K562 (cell line): Measurements from ENCODE around the gene SMARCB1. TPM values are rescaled to one million over a fixed set of nuclear protein-coding genes. Genes with fewer than 3 reads are reported as not detected.

ENCODE experiments used
- ATAC-seq: fragments of 200-7000 bp; cut with Tn5 transposase; 3 replicates; pipeline ENCODE4 v1.9.1; 2020; ENCODE audit warnings: moderate library complexity
- BruUV-seq: library from RNA; stranded (reverse); fragments of 400-500 nt; replicated peaks from 2 replicates; lab custom pipeline; 2021; lab: Mats Ljungman, UMichigan
- CTCF ChIA-PET: fragments of 300-600 bp; formaldehyde crosslinking; extraction: SDS; loops from one replicate; lab custom pipeline; 2021; ENCODE audit warnings: low intra/inter-chr PET ratio; lab: Yijun Ruan, JAX
- POLR2A ChIA-PET: fragments of 300-600, 350-650 bp; sonication (Branson Sonifier 250); formaldehyde crosslinking; extraction: SDS; loops from one replicate; lab custom pipeline; 2021; ENCODE audit warnings: antibody characterized with exemption, inconsistent platforms; lab: Yijun Ruan, JAX
- DNase-seq, 4 experiments: peaks; one replicate each; pipeline versions ENCODE4 v3.0.0 to v3.0.0-alpha.2; 2011 to 2018; ENCODE audit warnings: low spot score in 3 of 4, mixed read lengths in 3 of 4; ENCODE audit errors: extremely low read depth in 1 of 4
- FAIRE-seq: peaks from 2 replicates; lab custom pipeline; 2011; peaks lifted over from hg19 to GRCh38; lab: Jason Lieb, UNC
- H2AFZ ChIP-seq: 2 replicates; pipeline ENCODE4 v1.6.0; 2011; ENCODE audit warnings: low read depth, low read length, control low read depth, inconsistent platforms
- H3K27ac ChIP-seq: fragments of 200-600 bp; 3 replicates; pipeline ENCODE4 v1.8.0; 2011; ENCODE audit warnings: low read depth, mild to moderate bottlenecking, control low read depth, inconsistent platforms, low read length, moderate library complexity, mixed read lengths; ENCODE audit errors: extremely low read depth
- H3K27me3 ChIP-seq, 2 experiments: fragments of 300-600 bp in 1 of 2; 2 replicates in 1 of 2; 3 replicates in 1 of 2; pipeline versions ENCODE4 v1.6.0 to v1.8.0; 2011; ENCODE audit warnings: inconsistent platforms in 2 of 2, low read length in 2 of 2, mild to moderate bottlenecking in 1 of 2, mixed read lengths in 1 of 2, moderate library complexity in 1 of 2; ENCODE audit not compliant: control insufficient read depth in 2 of 2, insufficient read depth in 2 of 2
- H3K36me3 ChIP-seq: fragments of 300-600 bp; 3 replicates; pipeline ENCODE4 v1.8.0; 2011; ENCODE audit warnings: mild to moderate bottlenecking, low read length, inconsistent platforms; ENCODE audit not compliant: control insufficient read depth, insufficient read depth
- H3K4me1 ChIP-seq, 2 experiments: fragments of 200-600 bp in 1 of 2; replicated peaks in 1 of 2; 2 replicates in 1 of 2; 3 replicates in 1 of 2; pipeline versions ENCODE4 v1.5.1 to v1.8.0; 2011; ENCODE audit warnings: inconsistent platforms in 2 of 2, low read length in 2 of 2, mild to moderate bottlenecking in 1 of 2, mixed read lengths in 1 of 2, moderate library complexity in 1 of 2; ENCODE audit not compliant: control insufficient read depth in 2 of 2, insufficient read depth in 2 of 2
- H3K4me2 ChIP-seq: 2 replicates; pipeline ENCODE4 v1.6.1; 2011; ENCODE audit warnings: low read length, control low read depth, inconsistent platforms, mixed read lengths; ENCODE audit not compliant: insufficient read depth
- H3K4me3 ChIP-seq: fragments of 200-600 bp; sonication (generic), shearing (Covaris generic); 2 replicates; pipeline ENCODE4 v1.5.1; 2016; ENCODE audit warnings: control low read depth, inconsistent platforms
- H3K79me2 ChIP-seq: fragments of 200-600 bp; 3 replicates; pipeline ENCODE4 v1.8.0; 2011; ENCODE audit warnings: low read length, inconsistent platforms; ENCODE audit not compliant: control insufficient read depth, insufficient read depth
- H3K9ac ChIP-seq, 2 experiments: 2 replicates each; pipeline versions ENCODE4 v1.6.0 to v1.6.1; 2011; ENCODE audit warnings: low read depth in 2 of 2, low read length in 2 of 2, control low read depth in 1 of 2, inconsistent platforms in 1 of 2, mild to moderate bottlenecking in 1 of 2, mixed read lengths in 1 of 2; ENCODE audit not compliant: insufficient read depth in 1 of 2
- H3K9me1 ChIP-seq: one replicate; pipeline ENCODE4 v1.6.0; 2011; ENCODE audit warnings: inconsistent platforms, mild to moderate bottlenecking, low read length, moderate library complexity; ENCODE audit not compliant: control insufficient read depth, insufficient read depth
- H3K9me3 ChIP-seq: replicated peaks from 2 replicates; pipeline ENCODE4 v1.5.1; 2011; ENCODE audit warnings: low read depth, low read length, inconsistent platforms; ENCODE audit not compliant: control insufficient read depth, insufficient read depth
- H4K20me1 ChIP-seq: replicated peaks from 2 replicates; pipeline ENCODE4 v1.6.1; 2011; ENCODE audit warnings: low read length, inconsistent platforms, mixed read lengths; ENCODE audit not compliant: control insufficient read depth, insufficient read depth
- DIDO1 ChIP-seq: fragments of 450-650 bp; IDR thresholded peaks from 2 replicates; pipeline ENCODE4 v1.6.1; 2016; ENCODE audit warnings: low read depth, missing biosample characterization, missing genetic modification characterization
- GATA2 ChIP-seq: sonication (generic); formaldehyde crosslinking; IDR thresholded peaks from 2 replicates; pipeline ENCODE4 v1.4.0; 2020; ENCODE audit warnings: mild to moderate bottlenecking, missing genetic modification reagents
- HEY1 ChIP-seq: fragments of 250-450 bp; sonication (Bioruptor Pico); IDR thresholded peaks from 2 replicates; pipeline ENCODE4 v1.5.0; 2020; ENCODE audit warnings: mild to moderate bottlenecking, moderate library complexity, borderline replicate concordance
- HNRNPUL1 ChIP-seq: fragments of 200-400 bp; formaldehyde crosslinking; IDR thresholded peaks from 2 replicates; pipeline ENCODE4 v1.6.1; 2017; ENCODE audit warnings: low read length
- MTA3 ChIP-seq: fragments of 450-650 bp; formaldehyde crosslinking; IDR thresholded peaks from 2 replicates; pipeline ENCODE4 v1.6.1; 2017; ENCODE audit warnings: mild to moderate bottlenecking, borderline replicate concordance
- POLR2AphosphoS2 ChIP-seq: IDR thresholded peaks from 2 replicates; pipeline ENCODE4 v1.6.1; 2012; ENCODE audit warnings: low read length, improper control_type of control experiment
- PURB ChIP-seq: sonication (generic); formaldehyde crosslinking; IDR thresholded peaks from 2 replicates; pipeline ENCODE4 v1.9.0; 2021; ENCODE audit warnings: low read depth, mild to moderate bottlenecking, missing genetic modification reagents
- RAD21 ChIP-seq, 2 experiments: fragments of 250-450 bp in 1 of 2; fragments of 450-650 bp in 1 of 2; sonication (Bioruptor Pico) in 1 of 2; formaldehyde crosslinking in 1 of 2; IDR thresholded peaks in 1 of 2; conservative IDR thresholded peaks in 1 of 2; 2 replicates each; pipeline versions ENCODE4 v1.4.0 to v1.8.0; 2020 to 2022; ENCODE audit warnings: mild to moderate bottlenecking in 2 of 2, moderate library complexity in 1 of 2
- SAFB ChIP-seq: fragments of 200-400 bp; formaldehyde crosslinking; IDR thresholded peaks from 2 replicates; pipeline ENCODE4 v1.6.1; 2017; ENCODE audit warnings: low read depth, low read length, borderline replicate concordance
- STAT5A ChIP-seq: IDR thresholded peaks from 2 replicates; pipeline ENCODE4 v1.6.1; 2012; ENCODE audit warnings: low read length, inconsistent platforms, borderline replicate concordance
- TAF15 ChIP-seq: fragments of 200-400 bp; formaldehyde crosslinking; IDR thresholded peaks from 2 replicates; pipeline ENCODE4 v1.6.1; 2017; ENCODE audit warnings: mild to moderate bottlenecking, low read depth, low read length, moderate library complexity
- ZFP36 ChIP-seq: fragments of 150-350 bp; IDR thresholded peaks from 2 replicates; pipeline ENCODE4 v1.6.1; 2018; ENCODE audit warnings: low read length, low read depth; ENCODE audit not compliant: partially characterized antibody
- WGBS: fragments of 100-300 bp; shearing (Covaris generic); methylation state at CpG from one replicate; pipeline ENCODE4 v1.1.6; 2016; ENCODE audit warnings: low coverage, mixed read lengths; ENCODE audit not compliant: insufficient coverage; ENCODE audit errors: missing lambda C conversion rate; 5-methylcytosine and 5-hydroxymethylcytosine counted together
- in situ Hi-C: fragments of 300-500 bp; cut with MboI; formaldehyde crosslinking; loops from 4 replicates; pipeline ENCODE4 v1.15.0; 2018; ENCODE audit warnings: inconsistent platforms, mixed read lengths
- intact Hi-C: fragments of 100-400 bp; cut with micrococcal nuclease; formaldehyde crosslinking; loops from 2 replicates; pipeline ENCODE4 v1.14.2; 2022
- polyA plus RNA-seq, 8 experiments: library from polyadenylated mRNA; depleted of rRNA in 4 of 8; stranded (reverse) in 5 of 8; unstranded in 3 of 8; fragments of >200 nt; fragmentation: Nextera tagmentation in 2 of 8; fragmentation: Illumina TruSeq in 1 of 8; extraction: Ambion mirVana in 2 of 8; extraction: Trizol in 1 of 8; gene quantifications; 2 replicates each; pipeline versions ENCODE4 v1.2.1 to v1.2.3, GENCODE V29; 2011 to 2014; ENCODE audit warnings: inconsistent platforms in 1 of 8, missing spikeins in 1 of 8
- total RNA-seq, 7 experiments: library from RNA; depleted of rRNA in 6 of 7; stranded (reverse); fragments of >200 nt in 6 of 7; fragmentation: Illumina TruSeq in 2 of 7; extraction: Trizol in 2 of 7; gene quantifications; 2 replicates each; pipeline versions ENCODE4 v1.2.1 to v1.2.3, GENCODE V29; 2011 to 2021; ENCODE audit warnings: low replicate concordance in 1 of 7
- TF ChIP-seq, protein P1 (sequence below): fragments of 250-450 bp; sonication (Bioruptor Pico); IDR thresholded peaks from 2 replicates; pipeline ENCODE4 v1.5.0; 2022; ENCODE audit warnings: mild to moderate bottlenecking
- TF ChIP-seq, protein P2 (sequence below): fragments of 150-350 bp; IDR thresholded peaks from 2 replicates; pipeline ENCODE4 v1.6.1; 2014; ENCODE audit warnings: low read depth, mild to moderate bottlenecking, low read length, borderline replicate concordance
- TF ChIP-seq, protein P3 (sequence below): fragments of 250-450 bp; sonication (Bioruptor Pico); IDR thresholded peaks from 2 replicates; pipeline ENCODE4 v1.5.0; 2020; ENCODE audit warnings: mild to moderate bottlenecking

Gene SMARCB1
- total and polyA plus RNA-seq, 9 of the 15 experiments (the other 6 are each of a cell fraction or from before 2014, with no cell fraction given) = 1.2 to 113 (median 65.4) TPM

DNA sequence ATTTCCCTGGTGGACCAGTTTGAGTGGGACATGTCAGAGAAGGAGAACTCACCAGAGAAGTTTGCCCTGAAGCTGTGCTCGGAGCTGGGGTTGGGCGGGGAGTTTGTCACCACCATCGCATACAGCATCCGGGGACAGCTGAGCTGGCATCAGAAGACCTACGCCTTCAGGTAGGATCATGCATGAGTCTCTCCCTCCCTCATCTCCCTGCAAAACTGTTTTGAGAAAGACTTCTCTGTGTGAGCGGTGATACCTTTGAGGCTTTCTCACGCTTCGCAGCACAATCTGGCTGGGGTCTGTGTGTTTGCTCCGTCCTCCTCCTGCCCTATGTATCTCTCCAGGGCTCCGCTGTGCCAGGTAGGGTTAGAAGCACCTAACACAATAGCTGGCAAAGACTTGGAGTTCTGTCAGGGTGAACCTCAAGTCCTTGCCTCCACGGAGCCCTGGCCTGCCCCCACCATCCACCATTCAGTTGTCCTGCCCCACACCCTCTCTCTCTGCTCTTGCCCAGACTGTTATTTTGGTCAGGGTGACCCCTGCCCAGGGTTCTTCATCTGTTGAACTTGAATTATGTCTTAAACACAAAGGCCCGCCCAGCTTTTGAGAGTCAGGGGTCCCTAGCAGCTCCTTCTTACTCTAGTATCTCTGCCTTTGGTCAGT lies 38.6 kb downstream of the SMARCB1 start:
- H3K27me3 ChIP-seq = no peaks in the 10 kb centered on the region
- no peak for DNase-seq
- H3K9me1 ChIP-seq = no peaks in the 10 kb centered on the region
- peaks cover 78% of the 10 kb centered on the region; the same call in 2 of the 3 replicates for H3K36me3 ChIP-seq
- ChIA-PET POLR2A (interaction anchor here (0.5 to 0.6 kb wide), 2 partner anchors 12 to 19 kb away, joined by 4 to 5 read pairs; no protein-coding TSS in a partner anchor), CTCF (no interaction called here)
- no peak for ATAC-seq
- H3K4me1 ChIP-seq = no peaks in the 10 kb centered on the region
- no TSS peak for BruUV-seq
- no peak overlapping the region for H2AFZ ChIP-seq
- H3K27ac ChIP-seq = no peak overlapping the region
- in situ Hi-C loops (no loop called here), intact Hi-C loops (no loop called here)
- no peaks in the 10 kb centered on the region for H3K9me3 ChIP-seq
- H3K4me3 ChIP-seq = no peak overlapping the region
- no peak for FAIRE-seq
- H4K20me1 ChIP-seq = no peaks in the 10 kb centered on the region
- H3K79me2 ChIP-seq = no peaks in the 10 kb centered on the region
- no peak overlapping the region for H3K9ac ChIP-seq
- WGBS = 95% methylated on average over 5 of the region's 12 CpGs
- no peak overlapping the region for H3K4me2 ChIP-seq
- TF ChIP-seq TAF15 (no peak), GATA2 (CRISPR knock-in tag) (no peak), STAT5A (no peak), DIDO1 (tag) (no peak), SAFB (no peak), HNRNPUL1 (no peak), ZFP36 (no peak), RAD21 (CRISPR knock-in tag; conservative IDR thresholded peaks at IDR 0.05 in 1 of 2, IDR thresholded peaks at IDR 0.05 in 1 of 2) (no peak), POLR2AphosphoS2 (no peak), MTA3 (no peak), PURB (no peak), HEY1 (CRISPR knock-in tag) (no peak)
- TF ChIP-seq, protein P1, sequence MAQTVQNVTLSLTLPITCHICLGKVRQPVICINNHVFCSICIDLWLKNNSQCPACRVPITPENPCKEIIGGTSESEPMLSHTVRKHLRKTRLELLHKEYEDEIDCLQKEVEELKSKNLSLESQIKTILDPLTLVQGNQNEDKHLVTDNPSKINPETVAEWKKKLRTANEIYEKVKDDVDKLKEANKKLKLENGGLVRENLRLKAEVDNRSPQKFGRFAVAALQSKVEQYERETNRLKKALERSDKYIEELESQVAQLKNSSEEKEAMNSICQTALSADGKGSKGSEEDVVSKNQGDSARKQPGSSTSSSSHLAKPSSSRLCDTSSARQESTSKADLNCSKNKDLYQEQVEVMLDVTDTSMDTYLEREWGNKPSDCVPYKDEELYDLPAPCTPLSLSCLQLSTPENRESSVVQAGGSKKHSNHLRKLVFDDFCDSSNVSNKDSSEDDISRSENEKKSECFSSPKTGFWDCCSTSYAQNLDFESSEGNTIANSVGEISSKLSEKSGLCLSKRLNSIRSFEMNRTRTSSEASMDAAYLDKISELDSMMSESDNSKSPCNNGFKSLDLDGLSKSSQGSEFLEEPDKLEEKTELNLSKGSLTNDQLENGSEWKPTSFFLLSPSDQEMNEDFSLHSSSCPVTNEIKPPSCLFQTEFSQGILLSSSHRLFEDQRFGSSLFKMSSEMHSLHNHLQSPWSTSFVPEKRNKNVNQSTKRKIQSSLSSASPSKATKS = no peak
- TF ChIP-seq, protein P2, sequence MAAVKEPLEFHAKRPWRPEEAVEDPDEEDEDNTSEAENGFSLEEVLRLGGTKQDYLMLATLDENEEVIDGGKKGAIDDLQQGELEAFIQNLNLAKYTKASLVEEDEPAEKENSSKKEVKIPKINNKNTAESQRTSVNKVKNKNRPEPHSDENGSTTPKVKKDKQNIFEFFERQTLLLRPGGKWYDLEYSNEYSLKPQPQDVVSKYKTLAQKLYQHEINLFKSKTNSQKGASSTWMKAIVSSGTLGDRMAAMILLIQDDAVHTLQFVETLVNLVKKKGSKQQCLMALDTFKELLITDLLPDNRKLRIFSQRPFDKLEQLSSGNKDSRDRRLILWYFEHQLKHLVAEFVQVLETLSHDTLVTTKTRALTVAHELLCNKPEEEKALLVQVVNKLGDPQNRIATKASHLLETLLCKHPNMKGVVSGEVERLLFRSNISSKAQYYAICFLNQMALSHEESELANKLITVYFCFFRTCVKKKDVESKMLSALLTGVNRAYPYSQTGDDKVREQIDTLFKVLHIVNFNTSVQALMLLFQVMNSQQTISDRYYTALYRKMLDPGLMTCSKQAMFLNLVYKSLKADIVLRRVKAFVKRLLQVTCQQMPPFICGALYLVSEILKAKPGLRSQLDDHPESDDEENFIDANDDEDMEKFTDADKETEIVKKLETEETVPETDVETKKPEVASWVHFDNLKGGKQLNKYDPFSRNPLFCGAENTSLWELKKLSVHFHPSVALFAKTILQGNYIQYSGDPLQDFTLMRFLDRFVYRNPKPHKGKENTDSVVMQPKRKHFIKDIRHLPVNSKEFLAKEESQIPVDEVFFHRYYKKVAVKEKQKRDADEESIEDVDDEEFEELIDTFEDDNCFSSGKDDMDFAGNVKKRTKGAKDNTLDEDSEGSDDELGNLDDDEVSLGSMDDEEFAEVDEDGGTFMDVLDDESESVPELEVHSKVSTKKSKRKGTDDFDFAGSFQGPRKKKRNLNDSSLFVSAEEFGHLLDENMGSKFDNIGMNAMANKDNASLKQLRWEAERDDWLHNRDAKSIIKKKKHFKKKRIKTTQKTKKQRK = no peak
- TF ChIP-seq, protein P3, sequence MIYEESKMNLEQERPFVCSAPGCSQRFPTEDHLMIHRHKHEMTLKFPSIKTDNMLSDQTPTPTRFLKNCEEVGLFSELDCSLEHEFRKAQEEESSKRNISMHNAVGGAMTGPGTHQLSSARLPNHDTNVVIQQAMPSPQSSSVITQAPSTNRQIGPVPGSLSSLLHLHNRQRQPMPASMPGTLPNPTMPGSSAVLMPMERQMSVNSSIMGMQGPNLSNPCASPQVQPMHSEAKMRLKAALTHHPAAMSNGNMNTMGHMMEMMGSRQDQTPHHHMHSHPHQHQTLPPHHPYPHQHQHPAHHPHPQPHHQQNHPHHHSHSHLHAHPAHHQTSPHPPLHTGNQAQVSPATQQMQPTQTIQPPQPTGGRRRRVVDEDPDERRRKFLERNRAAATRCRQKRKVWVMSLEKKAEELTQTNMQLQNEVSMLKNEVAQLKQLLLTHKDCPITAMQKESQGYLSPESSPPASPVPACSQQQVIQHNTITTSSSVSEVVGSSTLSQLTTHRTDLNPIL (CRISPR knock-in tag) = no peak
